H1 (cell line): ENCODE measurements around the gene RARRES2. TPM values are rescaled to one million over a fixed set of nuclear protein-coding genes. Genes with fewer than 3 reads are reported as not detected.

Experiments used
- CTCF ChIA-PET: fragments of 300-600 bp; sonication (Branson Sonifier 250); formaldehyde crosslinking; loops from one replicate; lab custom pipeline; 2021; ENCODE audit not compliant: partially characterized antibody; lab: Charles Lee
- POLR2A ChIA-PET: fragments of 300-600 bp; sonication (Branson Sonifier 250); formaldehyde crosslinking; loops from one replicate; lab custom pipeline; 2021; ENCODE audit warnings: inconsistent platforms; ENCODE audit not compliant: partially characterized antibody; lab: Charles Lee
- DNase-seq, 2 experiments: peaks; one replicate each; pipeline versions ENCODE4 v3.0.0 to v3.0.0-alpha.2; 2010 to 2022; ENCODE audit warnings: low spot score in 2 of 2, low read depth in 1 of 2, mixed read lengths in 1 of 2
- FAIRE-seq: peaks from 2 replicates; lab custom pipeline; 2011; peaks lifted over from hg19 to GRCh38; lab: Jason Lieb, UNC
- H2AFZ ChIP-seq: 2 replicates; pipeline ENCODE4 v1.8.1; 2012; ENCODE audit warnings: low read length, inconsistent platforms
- H2AK5ac ChIP-seq: 2 replicates; pipeline ENCODE4 v1.6.1; 2013; ENCODE audit warnings: low read depth, low read length
- H2BK120ac ChIP-seq: replicated peaks from 2 replicates; pipeline ENCODE3; 2013; ENCODE audit warnings: low read depth, low read length, inconsistent platforms
- H2BK12ac ChIP-seq: 2 replicates; pipeline ENCODE4 v1.6.1; 2013; ENCODE audit warnings: low read depth, low read length
- H2BK15ac ChIP-seq: 2 replicates; pipeline ENCODE4 v1.6.1; 2013; ENCODE audit warnings: low read length
- H2BK20ac ChIP-seq: 2 replicates; pipeline ENCODE4 v1.6.1; 2013; ENCODE audit warnings: low read length
- H2BK5ac ChIP-seq: 2 replicates; pipeline ENCODE4 v1.6.1; 2013; ENCODE audit warnings: low read depth, low read length
- H3K14ac ChIP-seq: 2 replicates; pipeline ENCODE4 v1.6.1; 2013; ENCODE audit warnings: inconsistent platforms; ENCODE audit not compliant: insufficient read length
- H3K18ac ChIP-seq: 2 replicates; pipeline ENCODE4 v1.6.1; 2013; ENCODE audit warnings: low read length; ENCODE audit errors: extremely low read depth
- H3K23ac ChIP-seq: 2 replicates; pipeline ENCODE4 v1.6.1; 2013; ENCODE audit warnings: inconsistent platforms; ENCODE audit not compliant: insufficient read length
- H3K23me2 ChIP-seq: 2 replicates; pipeline ENCODE4 v1.6.1; 2013; ENCODE audit warnings: low read depth, low read length
- H3K27ac ChIP-seq: 2 replicates; pipeline ENCODE4 v1.6.1; 2011; ENCODE audit warnings: low read depth, low read length, inconsistent platforms
- H3K27me3 ChIP-seq, 4 experiments: replicated peaks in 1 of 4; 1 replicate in 1 of 4; 2 replicates in 3 of 4; pipeline versions ENCODE4 v1.6.1 to v1.8.1; 2011 to 2013; ENCODE audit warnings: low read length in 3 of 4, mild to moderate bottlenecking in 3 of 4, inconsistent platforms in 2 of 4, mixed read lengths in 2 of 4, moderate library complexity in 1 of 4; ENCODE audit not compliant: control insufficient read depth in 3 of 4, insufficient read depth in 3 of 4; ENCODE audit errors: extremely low read depth in 1 of 4
- H3K36me3 ChIP-seq, 4 experiments: 2 replicates each; pipeline versions ENCODE4 v1.6.1 to v1.8.1; 2011 to 2013; ENCODE audit warnings: mild to moderate bottlenecking in 4 of 4, low read length in 3 of 4, moderate library complexity in 2 of 4, control low read depth in 1 of 4, inconsistent platforms in 1 of 4; ENCODE audit not compliant: insufficient read depth in 4 of 4, control insufficient read depth in 2 of 4
- H3K4ac ChIP-seq: replicated peaks from 2 replicates; pipeline ENCODE3; 2013; ENCODE audit warnings: low read length, low read depth, mixed read lengths, inconsistent platforms; ENCODE audit not compliant: insufficient read length
- H3K4me1 ChIP-seq, 4 experiments: replicated peaks in 1 of 4; 1 replicate in 1 of 4; 2 replicates in 3 of 4; pipeline versions ENCODE4 v1.6.1 to v1.8.1; 2011 to 2013; ENCODE audit warnings: low read length in 3 of 4, inconsistent platforms in 2 of 4, mixed read lengths in 1 of 4; ENCODE audit not compliant: insufficient read depth in 4 of 4, control insufficient read depth in 3 of 4
- H3K4me2 ChIP-seq, 2 experiments: 2 replicates each; pipeline versions ENCODE4 v1.6.1 to v1.8.1; 2011 to 2013; ENCODE audit warnings: low read depth in 2 of 2, low read length in 2 of 2, control low read depth in 1 of 2, inconsistent platforms in 1 of 2, mild to moderate bottlenecking in 1 of 2; ENCODE audit not compliant: insufficient read depth in 1 of 2
- H3K4me3 ChIP-seq, 4 experiments: fragments of 200-600, 300-600 bp in 1 of 4; sonication (generic), shearing (Covaris generic), sonication (Bioruptor Twin) in 1 of 4; 2 replicates each; pipeline versions ENCODE4 v1.5.1 to v1.8.1; 2011 to 2016; ENCODE audit warnings: low read length in 4 of 4, low read depth in 3 of 4, control low read depth in 2 of 4, inconsistent platforms in 2 of 4, mild to moderate bottlenecking in 2 of 4, mixed read lengths in 1 of 4, moderate library complexity in 1 of 4; ENCODE audit not compliant: insufficient read depth in 2 of 4; ENCODE audit errors: extremely low read depth in 1 of 4
- H3K56ac ChIP-seq: replicated peaks from 2 replicates; pipeline ENCODE3; 2013; ENCODE audit warnings: low read depth, mild to moderate bottlenecking, mixed read lengths, low read length, inconsistent platforms; ENCODE audit not compliant: insufficient read length
- H3K79me1 ChIP-seq: 2 replicates; pipeline ENCODE4 v1.6.1; 2013; ENCODE audit warnings: low read depth, low read length, control low read depth
- H3K79me2 ChIP-seq, 2 experiments: 2 replicates each; pipeline versions ENCODE4 v1.6.1 to v1.8.1; 2012 to 2013; ENCODE audit warnings: low read length in 2 of 2, mild to moderate bottlenecking in 2 of 2, inconsistent platforms in 1 of 2; ENCODE audit not compliant: insufficient read depth in 2 of 2, control insufficient read depth in 1 of 2
- H3K9ac ChIP-seq, 4 experiments: replicated peaks in 1 of 4; 1 replicate in 1 of 4; 2 replicates in 3 of 4; pipeline versions ENCODE4 v1.6.1 to v1.8.1; 2011 to 2013; ENCODE audit warnings: low read depth in 3 of 4, low read length in 3 of 4, control low read depth in 2 of 4, mild to moderate bottlenecking in 2 of 4, moderate library complexity in 2 of 4, inconsistent platforms in 1 of 4; ENCODE audit errors: extremely low read depth in 1 of 4
- H3K9me3 ChIP-seq, 2 experiments: 2 replicates each; pipeline versions ENCODE4 v1.6.1 to v1.8.1; 2012 to 2013; ENCODE audit warnings: mild to moderate bottlenecking in 2 of 2, moderate library complexity in 2 of 2, control low read depth in 1 of 2, inconsistent platforms in 1 of 2, low read depth in 1 of 2, low read length in 1 of 2, mixed read lengths in 1 of 2; ENCODE audit not compliant: insufficient read depth in 2 of 2
- H4K20me1 ChIP-seq, 2 experiments: replicated peaks in 1 of 2; 2 replicates each; pipeline versions ENCODE3 to v1.8.1; 2011 to 2013; ENCODE audit warnings: inconsistent platforms in 2 of 2, low read length in 2 of 2, mild to moderate bottlenecking in 1 of 2; ENCODE audit not compliant: insufficient read depth in 2 of 2, control insufficient read depth in 1 of 2
- H4K5ac ChIP-seq: 2 replicates; pipeline ENCODE4 v1.6.1; 2013; ENCODE audit warnings: low read length, low read depth, mixed read lengths, inconsistent platforms; ENCODE audit not compliant: insufficient read length
- H4K8ac ChIP-seq: 2 replicates; pipeline ENCODE4 v1.8.0; 2013; ENCODE audit warnings: mild to moderate bottlenecking, moderate library complexity, low read length, inconsistent platforms; ENCODE audit not compliant: insufficient read depth; ENCODE audit errors: extremely low read depth
- H4K91ac ChIP-seq: replicated peaks from 2 replicates; pipeline ENCODE3; 2013; ENCODE audit warnings: low read length, mixed read lengths, inconsistent platforms; ENCODE audit not compliant: insufficient read length
- CEBPB ChIP-seq: IDR thresholded peaks from 2 replicates; pipeline ENCODE4 v1.6.1; 2012; ENCODE audit warnings: low read depth, low read length
- CTBP2 ChIP-seq: IDR thresholded peaks from 2 replicates; pipeline ENCODE4 v1.7.0; 2011; ENCODE audit warnings: borderline replicate concordance, mild to moderate bottlenecking, moderate library complexity, mixed read lengths, low read length; ENCODE audit not compliant: insufficient read depth, insufficient read length
- EZH2 ChIP-seq: fragments of 200-600 bp; sonication (generic); IDR thresholded peaks from 2 replicates; pipeline ENCODE4 v1.7.1; 2012; ENCODE audit warnings: low read depth, mild to moderate bottlenecking, moderate library complexity, low read length, inconsistent platforms; ENCODE audit not compliant: severe bottlenecking
- KDM4A ChIP-seq: IDR thresholded peaks from one replicate; pipeline ENCODE4 v1.7.1; 2012; ENCODE audit warnings: low read depth, mild to moderate bottlenecking, moderate library complexity, low read length, inconsistent platforms; ENCODE audit not compliant: severe bottlenecking
- RAD21 ChIP-seq, 2 experiments: IDR thresholded peaks in 1 of 2; conservative IDR thresholded peaks in 1 of 2; 2 replicates each; pipeline ENCODE4 v1.6.1; 2011; ENCODE audit warnings: low read depth in 2 of 2, low read length in 2 of 2, improper control_type of control experiment in 1 of 2, inconsistent platforms in 1 of 2, mild to moderate bottlenecking in 1 of 2, moderate library complexity in 1 of 2
- SP1 ChIP-seq: IDR thresholded peaks from 2 replicates; pipeline ENCODE4 v1.6.1; 2011; ENCODE audit warnings: low read depth, low read length
- WGBS, 2 experiments: shearing (Covaris generic) in 1 of 2; methylation state at CpG; one replicate each; pipeline versions ENCODE4 v1.1.6 to v1.1.7; 2013 to 2015; ENCODE audit warnings: low lambda C conversion rate in 2 of 2, mixed read lengths in 2 of 2, inconsistent platforms in 1 of 2, low coverage in 1 of 2, missing lambda C conversion rate in 1 of 2; ENCODE audit not compliant: insufficient replicate concordance in 2 of 2, insufficient coverage in 1 of 2, insufficient read length in 1 of 2; ENCODE audit errors: extremely low coverage in 1 of 2, missing lambda C conversion rate in 1 of 2; 5-methylcytosine and 5-hydroxymethylcytosine counted together
- polyA plus RNA-seq, 7 experiments: library from polyadenylated mRNA; depleted of rRNA in 3 of 7; stranded (reverse) in 5 of 7; unstranded in 2 of 7; fragments of >200 nt in 5 of 7; fragments of 200-250 nt in 2 of 7; gene quantifications; 1 replicate in 5 of 7; 2 replicates in 1 of 7; 4 replicates in 1 of 7; pipeline versions ENCODE4 v1.2.1 to v1.2.3, GENCODE V29; 2011 to 2013; ENCODE audit warnings: missing spikeins in 2 of 7, mixed read lengths in 2 of 7
- total RNA-seq: library from RNA; stranded (reverse); fragmentation: NEBNext Ultra II Directional; extraction: Animal tissue kit (Norgen Biotek cat#: 25700); gene quantifications from 2 replicates; pipeline ENCODE4 v1.2.1, GENCODE V29; 2021
- TF ChIP-seq, protein P1 (sequence below): IDR thresholded peaks from 2 replicates; pipeline ENCODE4 v1.6.1; 2012; ENCODE audit warnings: inconsistent platforms

RARRES2 gene
- total and polyA plus RNA-seq, 2 of the 8 experiments (the other 6 are each of a cell fraction or from before 2014, with no cell fraction given), result 254 to 441 TPM

DNA sequence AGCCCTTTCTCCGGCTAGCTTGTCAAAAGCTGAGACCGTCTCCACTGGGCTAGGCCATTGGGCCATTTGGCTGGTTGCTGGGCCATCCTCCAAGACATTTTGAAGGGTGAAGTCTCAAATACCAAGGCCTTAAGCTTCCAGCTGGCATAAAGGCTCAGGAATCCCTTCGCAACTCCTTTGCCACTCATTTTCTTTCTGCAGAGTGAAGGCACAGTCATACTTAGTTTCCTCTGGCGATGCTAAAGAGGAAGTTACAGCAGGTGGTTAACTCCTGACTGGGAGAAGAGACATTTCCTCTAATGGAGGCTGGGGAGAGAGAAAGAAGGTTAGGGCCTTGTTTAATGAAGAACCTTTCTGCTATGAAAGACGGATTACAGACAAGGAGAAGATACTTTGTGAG lies 22.4 kb upstream of the RARRES2 start:
- H3K36me3 ChIP-seq, result no peaks in the 10 kb centered on the region
- no peak overlapping the region for H3K23ac ChIP-seq
- no peaks in the 10 kb centered on the region; the same call in 1 of the 2 replicates for H3K79me1 ChIP-seq
- no peak overlapping the region; the same call in 1 of the 2 replicates for H2BK12ac ChIP-seq
- no peak overlapping the region for H2AK5ac ChIP-seq
- H4K5ac ChIP-seq, result no peak overlapping the region
- no peak overlapping the region for H3K4ac ChIP-seq
- H4K8ac ChIP-seq, result no peak overlapping the region
- no peak overlapping the region for H3K18ac ChIP-seq
- DNase-seq, result no peak
- no peak for FAIRE-seq
- H3K27ac ChIP-seq, result no peak overlapping the region
- H3K56ac ChIP-seq, result no peak overlapping the region
- peaks cover 15% of the 10 kb centered on the region; the same call in 1 of the 2 replicates for H3K23me2 ChIP-seq
- H2BK15ac ChIP-seq, result no peak overlapping the region
- H3K27me3 ChIP-seq, result no peaks in the 10 kb centered on the region; a peak in 1 of 7 replicates
- CTCF ChIA-PET, result interaction anchor here (1.0 to 1.9 kb wide), 2 partner anchors 10 to 14 kb away, joined by 4 to 5 read pairs; no protein-coding TSS in a partner anchor
- no peak overlapping the region for H2BK5ac ChIP-seq
- H3K4me3 ChIP-seq, result no peak overlapping the region
- H2BK20ac ChIP-seq, result no peak overlapping the region
- peaks cover 0 to 5% of the 10 kb centered on the region in 2 experiments for H4K20me1 ChIP-seq
- H3K79me2 ChIP-seq, result peaks cover 0 to under 1% of the 10 kb centered on the region in 2 experiments; a peak in 1 of 4 replicates
- 90% methylated on average over 5 of the region's 5 CpGs; no CpG with 5 or more reads in 1 of the 2 experiments for WGBS, 2 experiments
- no peak overlapping the region for H3K9ac ChIP-seq
- H2AFZ ChIP-seq, result no peak overlapping the region
- no peak overlapping the region for H3K14ac ChIP-seq
- no peak overlapping the region for H4K91ac ChIP-seq
- no peak overlapping the region for H2BK120ac ChIP-seq
- no peak overlapping the region for H3K4me2 ChIP-seq
- no peaks in the 10 kb centered on the region for H3K9me3 ChIP-seq
- POLR2A ChIA-PET, result interaction anchor here (1.6 to 3.8 kb wide), 3 partner anchors 9 to 39 kb away, joined by 4 to 43 read pairs (median 7); no protein-coding TSS in a partner anchor
- peaks cover 14 to 21% (median 15%) of the 10 kb centered on the region in 4 experiments for H3K4me1 ChIP-seq
- no peak for TF ChIP-seq SP1
- no peak for TF ChIP-seq EZH2
- TF ChIP-seq KDM4A, result no peak
- TF ChIP-seq CEBPB, result no peak
- TF ChIP-seq, protein P1, sequence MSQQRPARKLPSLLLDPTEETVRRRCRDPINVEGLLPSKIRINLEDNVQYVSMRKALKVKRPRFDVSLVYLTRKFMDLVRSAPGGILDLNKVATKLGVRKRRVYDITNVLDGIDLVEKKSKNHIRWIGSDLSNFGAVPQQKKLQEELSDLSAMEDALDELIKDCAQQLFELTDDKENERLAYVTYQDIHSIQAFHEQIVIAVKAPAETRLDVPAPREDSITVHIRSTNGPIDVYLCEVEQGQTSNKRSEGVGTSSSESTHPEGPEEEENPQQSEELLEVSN, result no peak
- TF ChIP-seq RAD21 (IDR thresholded peaks at IDR 0.05 in 1 of 2, conservative IDR thresholded peaks at IDR 0.05 in 1 of 2; ENCODE audit: low read depth in 2 of 2, low read length in 2 of 2), result no peak
- TF ChIP-seq CTBP2, result no peak
